ENCODE results near the gene YPEL3.
"Not testable (repeated sequence)": the region's sequence is repeated elsewhere in the genome, so short reads cannot be mapped to it uniquely, and the experiment has no call there.

The YPEL3 gene

DNA sequence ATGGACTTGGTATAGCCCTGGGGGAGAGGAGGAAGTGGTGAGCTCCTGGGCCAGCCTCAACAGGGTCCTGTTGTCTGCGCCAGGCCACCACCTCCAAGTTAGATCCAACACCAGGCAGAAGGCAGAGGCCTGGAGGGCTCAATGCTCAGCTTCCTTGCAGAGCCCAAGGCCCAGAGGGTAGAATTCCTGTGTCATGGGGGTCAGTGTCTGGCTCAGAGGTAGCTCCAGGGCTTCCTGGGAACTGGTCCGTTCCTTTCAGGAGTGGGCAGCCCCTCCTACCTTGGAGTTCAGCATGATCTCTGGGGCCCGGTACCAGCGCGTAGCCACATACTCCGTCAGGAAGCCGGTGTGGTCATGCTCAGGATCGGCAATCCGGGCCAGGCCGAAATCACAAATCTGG, 21.8 kb upstream of the YPEL3 start:
- DNase-seq (ENCODE audit: low read depth in 1 of 2, low spot score in 1 of 2): no peak

DNA sequence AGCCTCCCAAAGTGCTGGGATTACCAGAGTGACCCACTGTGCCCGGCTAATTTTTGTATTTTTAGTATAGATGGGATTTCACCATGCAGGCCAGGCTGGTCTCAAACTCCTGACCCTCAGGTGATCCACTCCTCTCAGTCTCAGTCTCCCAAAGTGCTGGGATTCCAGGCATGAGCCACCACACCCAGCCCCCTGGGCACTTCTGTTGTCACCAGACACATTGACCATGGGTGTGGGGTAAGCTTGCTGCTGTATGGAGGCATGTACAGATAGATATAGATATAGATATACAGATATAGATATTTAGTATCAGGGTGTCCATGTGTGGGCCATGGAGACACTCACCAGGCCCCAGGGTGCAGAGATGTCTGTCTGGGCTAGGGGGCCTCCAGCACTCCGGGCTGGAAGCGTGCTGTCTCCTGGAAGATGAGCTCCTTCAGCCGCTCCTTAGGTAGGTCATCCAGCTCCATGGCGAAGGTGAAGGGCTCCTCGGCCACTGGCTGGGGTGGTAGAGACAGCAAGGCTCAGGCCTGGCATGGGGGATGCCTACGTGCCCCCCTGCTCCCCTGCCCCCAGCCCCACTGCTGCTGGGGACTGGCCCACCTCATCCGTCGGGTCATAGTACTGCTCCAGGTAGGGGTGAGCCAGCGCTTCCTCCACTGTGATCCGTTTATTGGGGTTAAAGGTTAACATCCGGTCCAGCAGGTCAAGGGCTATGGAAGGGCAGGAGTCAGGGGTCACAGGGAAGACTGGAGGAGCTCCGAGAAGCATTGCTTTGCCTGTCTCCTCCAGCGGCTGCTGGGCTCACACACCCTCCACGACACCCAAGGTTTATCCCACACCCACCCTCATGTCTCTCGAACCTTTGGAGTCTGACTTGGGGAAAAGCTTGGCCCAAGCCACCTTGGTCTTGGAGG, 20.5 kb upstream of the YPEL3 start:
- DNase-seq (ENCODE audit: low read depth in 1 of 2, low spot score in 1 of 2): no peak

DNA sequence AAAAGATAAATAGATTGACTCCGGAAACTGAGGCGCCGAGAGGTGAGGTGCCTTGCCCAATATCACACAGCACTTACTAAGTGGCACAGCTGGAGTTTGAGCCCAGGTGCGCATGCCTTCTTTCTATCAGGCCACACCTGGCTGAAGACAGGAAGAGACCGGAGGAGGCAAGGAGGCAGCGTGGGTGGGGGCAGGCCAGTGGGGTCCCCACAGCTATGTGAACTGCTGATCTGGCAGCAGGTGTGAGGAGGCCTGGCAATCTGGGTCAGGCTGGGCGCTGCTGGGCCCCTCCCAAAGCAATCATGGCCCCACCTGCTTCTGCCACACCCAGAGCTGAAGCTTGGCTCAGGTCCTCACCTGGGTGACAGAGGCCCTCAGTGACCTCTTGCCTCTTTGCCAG, 19.2 kb upstream of the YPEL3 start:
- DNase-seq (ENCODE audit: low read depth in 1 of 2, low spot score in 1 of 2): no peak

DNA sequence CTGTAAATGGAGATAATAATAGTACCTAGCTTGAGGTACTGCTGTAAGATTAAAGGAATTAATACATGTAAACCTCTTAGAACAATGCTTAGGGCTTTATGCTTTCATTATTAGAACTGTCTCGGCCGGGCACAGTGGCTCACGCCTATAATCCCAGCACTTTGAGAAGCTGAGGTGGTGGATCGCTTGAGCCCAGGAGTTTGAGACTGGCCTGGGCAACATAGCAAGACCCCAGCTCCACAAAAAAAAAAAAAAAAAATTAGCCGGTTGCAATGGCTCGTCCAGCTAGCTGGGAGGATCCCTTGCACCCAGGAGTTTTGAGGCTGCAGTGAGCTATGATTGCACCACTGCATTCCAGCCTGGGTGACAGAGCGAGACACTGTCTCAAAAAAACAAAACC, 18.8 kb upstream of the YPEL3 start:
- not testable (repeated sequence) for DNase-seq (ENCODE audit: low read depth in 1 of 2, low spot score in 1 of 2)

DNA sequence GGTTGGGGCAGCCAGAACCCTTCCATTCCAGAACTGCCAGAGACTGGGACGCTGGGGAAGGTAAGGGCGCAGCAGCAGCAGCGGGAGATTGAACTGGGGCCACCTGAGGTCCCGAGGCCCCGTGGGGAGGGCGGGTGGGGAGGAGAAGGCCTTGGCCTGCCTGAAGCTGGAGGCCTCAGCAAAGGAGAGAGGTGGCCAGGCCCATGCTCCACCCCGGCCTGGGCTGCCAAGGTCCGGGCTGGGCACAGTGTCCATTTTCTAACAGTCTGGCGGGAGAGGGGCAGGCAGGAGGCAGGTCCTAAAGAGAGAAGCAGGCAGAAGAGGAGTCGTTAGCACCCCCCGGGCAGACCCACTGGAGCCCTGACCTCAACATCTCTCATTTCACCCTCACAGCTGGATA, 18.4 kb upstream of the YPEL3 start:
- DNase-seq (ENCODE audit: low read depth in 1 of 2, low spot score in 1 of 2): no peak

DNA sequence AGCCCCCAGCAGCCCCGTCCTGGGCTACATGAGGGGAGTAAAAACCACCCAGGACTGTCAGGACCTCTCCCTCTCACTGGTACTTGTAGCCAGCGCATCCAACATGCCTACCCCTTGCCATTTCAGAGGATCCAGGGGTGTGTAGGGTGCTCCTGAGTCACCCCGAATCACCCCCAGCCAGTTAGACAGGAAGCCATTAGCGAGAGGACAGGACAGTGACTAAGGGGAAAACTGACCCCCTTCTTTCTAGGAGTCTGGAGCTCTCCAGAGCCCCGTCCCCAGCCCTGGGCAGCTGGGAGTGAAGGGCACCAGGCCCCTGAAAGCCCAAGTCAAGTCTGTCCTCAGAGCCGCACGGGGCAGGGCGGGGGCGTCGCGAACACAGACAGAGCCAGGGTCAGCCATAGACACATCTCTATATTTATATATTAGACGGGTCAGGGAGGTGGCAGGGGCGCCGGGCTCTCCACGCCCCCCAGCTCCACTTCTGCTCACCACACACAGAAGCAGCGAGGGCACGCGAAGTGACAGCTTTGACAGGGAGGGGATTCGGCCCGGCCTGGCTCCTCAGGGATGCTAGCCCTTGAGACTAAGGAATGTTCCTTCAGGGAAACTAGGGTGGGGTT, 17.8 kb upstream of the YPEL3 start:
- DNase-seq (ENCODE audit: low read depth in 1 of 2, low spot score in 1 of 2): no peak

DNA sequence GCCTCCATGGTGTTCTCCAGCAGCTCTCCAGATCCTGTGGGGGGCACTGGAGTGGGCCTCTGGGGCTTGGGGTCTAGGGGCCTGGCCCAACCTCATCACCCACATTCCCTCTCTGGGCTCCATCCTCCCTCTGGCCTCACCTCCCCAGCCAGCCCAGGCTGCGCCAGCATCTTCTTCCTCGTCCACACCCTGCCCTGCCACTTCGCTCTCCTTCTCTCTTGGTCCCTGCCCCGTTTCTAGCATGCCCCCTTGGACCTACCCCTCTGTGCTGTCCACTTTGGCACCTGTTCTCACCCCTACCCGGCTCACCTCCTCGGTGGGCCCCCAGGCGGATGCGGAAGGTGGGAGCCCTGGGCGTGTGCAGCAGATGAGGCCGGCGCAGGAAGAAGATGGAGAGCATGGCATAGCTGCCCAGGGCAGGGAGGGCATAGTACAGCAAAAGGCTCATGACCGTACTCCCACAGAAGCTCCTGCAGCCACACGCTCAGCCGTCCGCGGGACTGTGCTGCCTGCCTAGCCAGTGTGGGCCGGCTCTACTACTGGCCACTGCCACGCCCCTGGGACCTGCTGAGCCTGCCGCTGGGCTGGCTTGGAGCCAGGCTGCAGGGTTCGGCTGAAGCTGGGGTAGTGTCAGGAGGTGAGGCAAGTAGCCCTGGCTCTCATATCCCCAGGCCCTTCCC, 17.2 kb upstream of the YPEL3 start, which contains the start of gene GDPD3:
GDPD3 (minus strand) TSS at position 507 of the 680 bp plus-strand sequence; CDS start at position 448, 59 bp downstream.
- DNase-seq (ENCODE audit: low read depth in 1 of 2, low spot score in 1 of 2): no peak

DNA sequence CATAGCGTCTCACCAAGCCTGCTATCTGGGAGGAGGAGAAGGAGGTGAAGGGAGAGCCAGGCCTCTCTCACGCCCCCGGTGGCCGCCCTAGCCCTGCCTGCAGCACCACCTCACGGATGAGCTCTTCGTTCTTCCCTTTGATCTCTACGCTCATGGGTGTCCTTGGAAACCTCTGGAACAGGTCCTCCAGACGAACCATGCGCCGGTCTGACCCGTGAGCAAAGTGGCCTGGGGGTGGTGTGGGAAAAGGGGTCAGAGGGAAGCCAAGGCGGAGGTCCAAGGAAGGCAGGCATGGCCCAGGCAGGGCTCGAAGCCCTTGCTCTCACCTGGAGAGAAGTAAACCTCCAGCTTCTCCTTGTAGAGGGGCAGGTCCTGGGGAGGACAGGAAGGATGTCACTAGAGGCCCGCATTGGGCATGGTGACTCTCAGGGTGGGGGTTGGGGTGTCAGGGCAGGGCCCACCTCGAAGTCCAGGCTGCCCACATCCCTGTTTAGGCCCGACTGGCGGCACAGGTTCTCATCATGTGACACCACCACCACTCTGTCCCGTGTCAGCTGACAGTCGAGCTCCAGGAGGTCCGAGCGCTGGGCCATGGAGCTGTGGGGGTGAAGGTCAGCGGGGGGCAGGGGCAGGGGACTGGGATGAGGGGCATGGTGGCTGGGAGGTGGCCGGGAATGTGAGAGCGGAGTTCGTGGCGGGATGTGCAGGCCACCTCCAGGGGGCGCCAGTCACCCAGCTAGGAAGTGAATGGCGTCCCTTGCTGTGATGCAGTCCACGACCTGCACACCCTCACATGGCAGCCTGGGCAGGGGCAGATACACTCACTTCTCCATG, 16.4 kb upstream of the YPEL3 start:
- DNase-seq (ENCODE audit: low read depth in 1 of 2, low spot score in 1 of 2): peak in 1 of 2 donors; percentile 46

DNA sequence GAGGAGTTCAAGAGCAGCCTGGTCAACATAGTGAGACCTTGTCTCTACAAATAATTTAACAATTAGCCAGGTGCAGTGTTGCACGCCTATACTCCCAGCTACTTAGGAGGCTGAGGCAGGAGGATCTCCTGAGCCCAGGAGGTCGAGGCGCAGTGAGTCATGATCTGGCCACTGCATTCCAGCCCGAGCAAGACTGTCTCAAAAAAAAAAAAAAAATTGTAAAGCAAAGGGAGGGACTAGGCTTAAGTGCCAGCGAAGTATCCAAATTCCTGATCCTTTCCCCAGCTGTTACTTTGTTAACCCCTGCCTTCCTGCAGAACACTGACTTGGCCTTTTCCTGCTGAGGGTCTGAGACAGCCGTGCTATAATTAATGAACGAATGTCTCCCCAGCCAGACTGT, 14.6 kb upstream of the YPEL3 start:
- no peak for DNase-seq (ENCODE audit: low read depth in 1 of 2, low spot score in 1 of 2)

DNA sequence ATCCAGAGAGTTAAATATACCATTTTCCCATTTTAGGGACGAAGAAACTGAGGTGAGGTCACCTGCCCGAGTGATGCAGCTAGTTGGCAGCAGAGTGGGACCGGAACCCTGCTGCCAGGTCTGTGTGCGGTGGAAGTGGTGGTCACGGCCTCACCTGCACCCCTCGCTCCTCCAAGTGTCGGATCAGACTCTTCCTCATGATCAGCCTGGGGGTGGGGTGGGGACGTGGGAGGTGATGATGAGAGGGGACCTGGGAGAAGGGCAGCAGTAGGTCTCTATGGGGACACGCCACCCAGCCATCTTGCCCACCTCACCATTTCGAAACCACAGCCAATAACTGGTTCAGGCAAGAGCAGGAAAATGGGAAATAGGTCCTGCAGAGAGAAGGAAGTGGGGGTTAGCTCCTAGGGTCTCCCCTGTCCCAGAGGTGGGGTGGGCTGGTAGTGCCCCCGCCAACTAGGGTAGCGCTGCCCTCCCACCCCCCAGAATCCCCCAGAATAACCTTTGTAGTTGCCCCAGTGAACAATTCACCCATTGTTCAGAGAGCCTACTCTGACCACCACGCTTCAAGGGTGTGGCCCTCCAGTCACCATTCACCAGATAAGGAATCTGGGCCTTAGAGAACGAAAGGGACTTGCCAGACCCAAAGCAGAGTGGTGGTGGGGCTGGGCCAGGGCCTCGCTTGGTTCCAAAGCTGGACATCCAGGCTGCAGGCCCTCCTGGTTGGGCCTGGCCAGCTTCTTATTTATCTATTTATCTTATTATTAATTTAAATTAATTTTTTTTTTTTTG, 12.2 kb upstream of the YPEL3 start:
- DNase-seq (ENCODE audit: low read depth in 1 of 2, low spot score in 1 of 2): no peak

DNA sequence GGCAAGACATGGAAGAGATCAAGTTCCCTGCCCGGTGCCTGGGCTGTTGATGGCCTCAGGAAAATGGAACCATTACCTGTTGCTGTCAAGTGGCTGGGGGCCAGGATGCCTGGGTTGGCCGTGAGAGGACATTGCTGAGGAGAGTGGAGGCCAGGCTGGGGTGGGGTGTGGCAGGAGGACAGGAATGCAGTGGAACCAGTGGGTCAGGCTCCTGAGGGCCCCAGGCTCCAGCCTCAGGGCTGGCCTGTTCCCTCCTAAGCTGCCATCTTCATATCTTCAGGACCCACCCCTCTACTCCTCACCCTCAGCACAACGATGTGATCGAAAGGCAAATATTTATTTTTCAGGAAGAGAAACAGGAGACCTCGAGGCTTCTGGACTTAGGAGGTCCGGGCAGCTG, 8.5 kb upstream of the YPEL3 start:
- DNase-seq (ENCODE audit: low read depth in 1 of 2, low spot score in 1 of 2): no peak

DNA sequence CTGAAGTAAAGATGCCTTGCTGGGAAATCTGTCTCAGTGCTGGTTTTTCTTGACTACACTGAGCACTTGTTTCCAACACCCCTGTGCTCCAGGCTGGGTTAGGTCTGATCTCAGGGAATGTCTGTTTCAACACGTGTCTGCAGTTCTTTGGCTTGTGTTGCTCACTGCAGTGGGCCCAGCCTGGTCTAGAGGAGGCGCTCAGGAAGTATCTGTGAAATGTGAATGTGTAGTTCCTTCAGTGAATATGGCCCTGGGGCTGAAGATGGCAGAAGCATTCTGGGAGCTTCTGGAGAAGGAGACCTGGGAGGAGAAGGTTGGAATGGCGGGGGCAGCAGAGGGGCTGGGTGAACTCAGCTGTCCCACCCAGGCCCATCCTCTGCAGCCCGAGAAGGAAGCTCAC, 8.1 kb upstream of the YPEL3 start:
- no peak for DNase-seq (ENCODE audit: low read depth in 1 of 2, low spot score in 1 of 2)

DNA sequence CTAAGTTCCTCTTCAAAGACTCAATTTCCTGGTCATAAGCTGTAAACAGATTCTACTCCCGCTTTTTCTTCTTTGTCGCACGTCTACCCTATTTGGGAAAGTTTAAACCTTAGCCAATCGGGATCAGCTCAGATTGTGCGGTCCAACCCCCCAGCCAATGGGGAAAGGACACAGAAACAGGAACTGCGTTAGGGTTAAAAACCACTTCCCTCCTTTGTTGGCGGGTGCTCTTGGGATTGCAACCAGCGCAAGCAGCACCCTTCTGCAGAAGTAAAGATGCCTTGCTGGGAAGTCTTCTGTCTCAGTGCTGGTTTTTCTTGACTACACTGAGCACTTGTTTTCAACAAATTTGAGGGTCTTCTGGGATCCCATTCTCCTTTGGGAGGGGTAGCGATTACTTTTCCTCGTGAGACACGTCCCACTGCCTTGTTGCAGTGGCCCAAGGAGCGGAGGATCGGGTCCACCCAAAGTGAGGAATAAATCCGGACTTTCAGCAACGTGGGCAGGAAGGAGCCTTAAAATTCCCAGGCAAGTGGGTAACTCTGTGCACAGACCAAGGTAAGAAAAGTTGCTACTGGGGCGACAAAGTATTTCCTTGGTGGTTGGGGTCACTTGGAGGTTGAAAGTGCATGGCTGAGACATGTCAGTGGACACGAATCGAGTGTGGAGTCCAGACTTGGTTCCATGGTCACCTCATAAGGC, 1.0 kb upstream of the YPEL3 start:
- no peak for DNase-seq (ENCODE audit: low read depth in 1 of 2, low spot score in 1 of 2)

DNA sequence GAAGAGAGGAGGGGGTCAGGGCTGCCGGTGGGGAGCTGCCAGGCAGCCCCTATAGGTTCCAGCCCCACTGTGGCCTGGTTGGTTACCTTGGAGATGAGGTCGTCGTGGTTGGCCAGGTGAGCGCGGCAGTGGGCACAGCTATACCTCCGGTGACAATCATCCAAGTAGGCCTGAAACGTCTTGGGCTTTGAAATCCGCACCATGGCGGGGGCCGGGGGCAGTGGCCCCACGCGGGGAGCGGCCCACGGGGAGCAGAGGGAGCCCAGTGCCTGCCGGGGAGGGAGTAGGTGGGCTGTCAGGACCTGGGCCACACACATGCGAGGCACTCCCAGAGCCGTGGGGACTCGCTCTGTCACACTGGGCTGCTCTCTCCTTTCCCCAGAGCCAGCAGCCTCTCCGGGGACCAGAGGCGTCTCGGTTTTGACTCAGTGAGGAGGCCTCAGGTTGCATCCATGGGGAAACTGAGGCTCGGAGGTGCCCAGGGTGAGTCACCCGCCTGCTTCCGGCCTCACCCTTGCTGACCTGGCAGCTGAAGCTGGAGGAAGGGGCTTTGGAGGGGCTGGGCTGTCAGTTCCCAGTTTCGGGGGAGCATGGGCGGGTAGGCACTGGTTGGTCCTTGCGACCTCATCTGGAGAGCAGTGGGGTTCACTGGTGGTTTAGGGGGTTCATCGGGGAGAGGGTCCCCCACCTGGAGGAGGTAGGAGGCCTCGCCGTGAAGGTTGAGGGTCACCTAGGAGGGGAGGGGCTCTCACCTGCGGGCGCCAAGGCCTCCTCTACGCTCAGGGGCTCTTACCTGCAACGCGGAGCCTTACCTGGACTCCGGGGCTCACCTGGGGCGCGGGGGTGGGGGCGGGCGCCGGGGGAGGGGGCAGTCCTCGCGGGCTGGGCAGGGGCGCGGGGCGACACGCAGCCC, 591 bp downstream of the YPEL3 start:
- no peak for DNase-seq (ENCODE audit: low read depth in 1 of 2, low spot score in 1 of 2)

DNA sequence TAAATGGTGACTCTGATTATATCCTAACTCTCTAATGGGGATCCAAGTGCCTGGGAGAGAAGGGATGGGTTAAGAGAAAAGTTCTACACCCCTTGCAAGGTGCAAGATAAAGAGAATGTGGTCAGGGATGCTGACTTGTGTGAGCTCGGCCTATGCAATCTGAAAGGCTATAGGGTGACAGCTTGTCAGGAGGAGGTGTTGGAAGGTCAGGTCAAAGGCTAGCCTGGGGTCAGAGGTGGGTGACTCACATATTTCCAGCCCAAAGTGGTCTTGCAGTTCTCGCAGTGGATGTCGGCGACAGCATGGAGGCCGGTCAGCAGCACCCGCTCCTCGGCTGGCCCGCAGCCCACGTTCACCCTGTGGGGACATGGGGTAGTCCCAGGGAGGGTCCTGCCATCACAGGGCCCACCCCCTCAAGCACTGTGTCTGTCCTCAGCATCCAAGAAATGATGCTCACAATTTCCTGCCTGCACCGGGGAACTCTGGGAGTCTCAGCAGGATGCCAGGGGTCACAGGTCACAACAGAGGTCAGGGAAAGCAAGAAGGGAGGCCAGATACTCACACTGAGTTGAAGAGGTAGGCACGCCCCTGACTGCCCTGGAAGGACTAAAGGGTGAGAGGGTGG, 1.4 kb downstream of the YPEL3 start:
- no peak for DNase-seq (ENCODE audit: low read depth in 1 of 2, low spot score in 1 of 2)

DNA sequence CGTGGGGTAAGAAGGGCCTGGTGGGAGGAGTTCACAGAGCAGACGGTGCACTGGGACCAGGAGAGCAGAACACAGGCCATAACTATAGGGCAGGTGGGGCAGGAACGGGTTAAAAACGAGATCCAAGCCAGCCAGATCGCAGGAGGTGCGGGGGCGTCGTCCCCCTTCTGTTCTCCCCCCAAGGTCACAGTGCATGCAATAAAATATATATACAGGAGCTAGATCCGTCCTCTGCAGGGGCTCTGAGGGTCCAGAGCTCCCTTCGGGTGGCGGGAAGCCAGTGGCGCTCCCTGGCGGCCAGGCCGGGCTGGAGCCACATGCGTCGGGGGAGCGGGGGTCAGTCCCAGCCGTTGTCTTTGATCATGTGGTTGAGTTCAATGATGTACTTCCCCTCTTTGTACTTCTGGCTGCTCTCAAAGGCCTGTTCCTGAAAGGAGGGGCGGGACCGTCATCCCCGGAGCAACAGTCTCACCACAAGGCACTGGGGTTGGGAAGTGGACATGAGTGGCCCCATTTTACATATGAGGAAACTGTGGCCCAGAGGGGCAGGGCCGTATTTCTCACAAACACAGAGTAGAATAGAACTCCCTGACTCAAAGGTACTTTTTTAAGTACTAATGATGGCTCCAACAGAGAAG, 3.5 kb downstream of the YPEL3 start:
- DNase-seq (ENCODE audit: low read depth in 1 of 2, low spot score in 1 of 2): peak; percentile 23 to 44

DNA sequence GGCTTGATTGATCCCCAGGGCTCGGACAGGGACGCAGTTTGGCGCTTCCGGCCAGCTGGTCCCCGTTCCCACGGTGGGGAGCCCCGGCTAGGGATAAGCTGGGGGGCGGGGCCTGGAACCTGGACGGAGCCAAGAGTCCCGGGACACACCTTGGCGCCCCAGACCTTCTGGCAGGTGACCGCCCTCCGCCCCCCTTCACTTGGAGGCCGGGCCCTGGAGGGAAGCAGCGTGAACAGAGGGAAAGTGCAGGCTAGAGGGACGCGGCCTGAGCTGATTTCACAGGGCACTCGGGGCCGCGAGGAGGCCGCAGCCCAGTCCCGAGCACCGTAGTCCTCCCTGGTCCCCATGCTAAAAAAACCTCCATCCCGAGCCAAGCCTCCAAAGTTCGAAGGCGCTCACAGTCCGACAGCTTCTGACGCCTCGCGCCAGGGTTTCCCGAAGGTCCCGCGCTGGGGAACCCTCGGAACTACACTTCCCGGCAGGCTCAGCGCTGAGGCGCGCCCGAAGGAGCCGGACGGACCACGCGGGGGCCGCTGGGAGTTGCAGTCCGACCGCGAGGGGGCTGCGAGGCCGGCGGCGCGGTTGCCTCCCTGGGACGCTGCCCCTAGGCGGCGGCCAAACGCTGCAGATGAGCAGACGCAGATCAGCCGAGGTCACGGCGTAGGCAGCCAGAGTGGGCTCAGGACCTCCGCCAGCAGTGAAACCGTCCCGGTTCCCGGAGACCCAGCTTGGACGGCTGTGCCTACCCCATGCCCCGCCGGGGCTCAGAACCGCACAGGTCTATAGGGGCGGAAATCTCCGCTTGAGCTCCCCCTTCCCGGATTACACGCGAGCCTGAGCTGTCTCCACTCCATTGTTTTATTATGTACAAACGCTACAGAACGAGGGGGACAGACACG, 4.3 kb downstream of the YPEL3 start, which contains the start of gene TBX6:
TBX6 (minus strand) TSS at position 451 of the 899 bp plus-strand sequence. CDS start 731 bp downstream, outside the sequence.
- DNase-seq (ENCODE audit: low read depth in 1 of 2, low spot score in 1 of 2): peak; percentile 89 to 92
